Jurkat, Clone E6-1 (cell line): Measurements from ENCODE around the gene COX10.
"Not testable (repeated sequence)": the region's sequence is repeated elsewhere in the genome, so short reads cannot be mapped to it uniquely, and the experiment has no call there.

Source experiments
- DNase-seq: peaks from one replicate; pipeline ENCODE4 v3.0.0-alpha.2; 2011; ENCODE audit warnings: low read depth, low spot score
- H3K4me3 ChIP-seq: 2 replicates; pipeline ENCODE4 v1.5.1; 2011; ENCODE audit warnings: mild to moderate bottlenecking, low read length, control low read depth, moderate library complexity

COX10 gene

GRCh38 chr17:14158707-14159106 lies 89.4 kb downstream of the COX10 start:
- no peak overlapping the region for H3K4me3 ChIP-seq
- DNase-seq, result no peak

GRCh38 chr17:14161419-14161818 lies 92.1 kb downstream of the COX10 start:
- no peak for DNase-seq
- H3K4me3 ChIP-seq, result no peak overlapping the region

- no peak for DNase-seq
- no peak overlapping the region for H3K4me3 ChIP-seq
These were observed 96.3 kb downstream of the COX10 start for GRCh38 chr17:14165616-14166015.

- H3K4me3 ChIP-seq, DNase-seq: not testable (repeated sequence)
These were observed 98.5 kb downstream of the COX10 start for GRCh38 chr17:14167831-14168230.

- DNase-seq, result no peak
These were observed 99.3 kb downstream of the COX10 start for GRCh38 chr17:14168582-14168981.

GRCh38 chr17:14169287-14169686 lies 100.0 kb downstream of the COX10 start:
- DNase-seq, result no peak
- H3K4me3 ChIP-seq, result no peak overlapping the region

More at GRCh38 chr17:14168582-14168981, 99.3 kb downstream of the COX10 start:
- H3K4me3 ChIP-seq, result no peak overlapping the region

GRCh38 chr17:14169901-14170300 lies 100.6 kb downstream of the COX10 start:
- H3K4me3 ChIP-seq, result no peak overlapping the region
- no peak for DNase-seq

- not testable (repeated sequence) for DNase-seq
These were observed 107.7 kb downstream of the COX10 start for GRCh38 chr17:14176989-14177388.

GRCh38 chr17:14177801-14178200 lies 108.5 kb downstream of the COX10 start:
- not testable (repeated sequence) for DNase-seq, H3K4me3 ChIP-seq

More at GRCh38 chr17:14176989-14177388, 107.7 kb downstream of the COX10 start:
- H3K4me3 ChIP-seq, result not testable (repeated sequence)

- H3K4me3 ChIP-seq, DNase-seq: not testable (repeated sequence)
These were observed 110.6 kb downstream of the COX10 start for GRCh38 chr17:14179951-14180350.

GRCh38 chr17:14182084-14182483 lies 112.8 kb downstream of the COX10 start:
- DNase-seq, H3K4me3 ChIP-seq: not testable (repeated sequence)

GRCh38 chr17:14184536-14184935 lies 115.2 kb downstream of the COX10 start:
- H3K4me3 ChIP-seq, DNase-seq: not testable (repeated sequence)

GRCh38 chr17:14186443-14186842 lies 117.1 kb downstream of the COX10 start:
- DNase-seq, H3K4me3 ChIP-seq: not testable (repeated sequence)

- not testable (repeated sequence) for H3K4me3 ChIP-seq, DNase-seq
These were observed 121.5 kb downstream of the COX10 start for GRCh38 chr17:14190774-14191173.

GRCh38 chr17:14191469-14191868 lies 122.2 kb downstream of the COX10 start:
- H3K4me3 ChIP-seq, result not testable (repeated sequence)

GRCh38 chr17:14192039-14192438 lies 122.7 kb downstream of the COX10 start:
- H3K4me3 ChIP-seq, DNase-seq: not testable (repeated sequence)

More at GRCh38 chr17:14191469-14191868, 122.2 kb downstream of the COX10 start:
- DNase-seq, result not testable (repeated sequence)

- not testable (repeated sequence) for DNase-seq, H3K4me3 ChIP-seq
These were observed 123.5 kb downstream of the COX10 start for GRCh38 chr17:14192636-14193344.

- H3K4me3 ChIP-seq, result no peak overlapping the region
- DNase-seq, result no peak
These were observed 127.2 kb downstream of the COX10 start for GRCh38 chr17:14196377-14196997.

GRCh38 chr17:14197057-14197456 lies 127.8 kb downstream of the COX10 start:
- DNase-seq, result no peak
- H3K4me3 ChIP-seq, result no peak overlapping the region

- no peak overlapping the region for H3K4me3 ChIP-seq
- DNase-seq, result no peak
These were observed 128.3 kb downstream of the COX10 start for GRCh38 chr17:14197586-14197985.
